GM23248 (cell line): ENCODE measurements around the gene ZNF708.

Source experiments
- EZH2 ChIP-seq: fragments of 200-600 bp; sonication (generic); IDR thresholded peaks from 2 replicates; pipeline ENCODE4 v1.6.1; 2018; ENCODE audit warnings: antibody characterized with exemption, mild to moderate bottlenecking; ENCODE audit not compliant: insufficient read depth, poor library complexity, severe bottlenecking
- EZH2phosphoT487 ChIP-seq: fragments of 200-600 bp; sonication (generic); IDR thresholded peaks from 2 replicates; pipeline ENCODE4 v1.6.1; 2018; ENCODE audit warnings: antibody characterized with exemption, moderate library complexity, mild to moderate bottlenecking, low read depth; ENCODE audit not compliant: insufficient read depth

DNA sequence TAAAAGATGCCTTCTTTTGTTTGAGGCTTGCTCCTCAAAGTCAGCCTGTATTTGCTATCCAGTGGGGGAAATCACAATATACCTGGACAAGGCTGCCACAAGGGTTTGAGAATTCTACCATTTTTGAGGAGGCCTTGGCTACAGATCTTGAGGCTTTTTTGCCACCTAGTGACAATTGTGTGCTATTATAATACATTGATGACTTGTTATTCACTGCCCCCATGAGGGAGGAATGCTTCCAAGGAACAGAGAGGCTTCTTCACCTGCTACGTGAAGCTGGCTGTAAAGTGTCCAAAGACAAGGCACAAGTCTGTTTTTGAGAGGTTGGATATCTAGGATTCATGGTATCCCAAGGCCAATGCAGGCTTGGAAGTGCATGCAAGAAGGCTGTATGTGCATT, 72.5 kb downstream of the ZNF708 start:
- TF ChIP-seq EZH2, result no peak
- no peak for TF ChIP-seq EZH2phosphoT487
